GM12878 (cell line): ENCODE measurements around the gene CDK2. TPM values are rescaled to one million over a fixed set of nuclear protein-coding genes. Genes with fewer than 3 reads are reported as not detected.
A peak's percentile ranks its signal among the peaks of the same experiment; 100 is the strongest.

Experiments
- ATAC-seq: fragments of 200-7000 bp; cut with Tn5 transposase; 3 replicates; pipeline ENCODE4 v1.9.1; 2020; ENCODE audit warnings: mild to moderate bottlenecking, moderate library complexity
- BruUV-seq: library from RNA; stranded (reverse); fragments of 400-500 nt; replicated peaks from 2 replicates; lab custom pipeline; 2021; lab: Mats Ljungman, UMichigan
- CTCF ChIA-PET: fragments of 300-600 bp; sonication (Branson Sonifier 250); formaldehyde crosslinking; extraction: SDS; loops from one replicate; lab custom pipeline; 2021; ENCODE audit warnings: inconsistent platforms; lab: Yijun Ruan, JAX
- POLR2A ChIA-PET: fragments of 350-600 bp; formaldehyde crosslinking; extraction: SDS; loops from one replicate; lab custom pipeline; 2021; ENCODE audit warnings: inconsistent platforms; lab: Charles Lee
- RAD21 ChIA-PET: fragments of 300-600 bp; sonication (Branson Sonifier 250); formaldehyde crosslinking; loops from one replicate; lab custom pipeline; 2023; ENCODE audit warnings: antibody characterized with exemption; ENCODE audit not compliant: unreplicated experiment; lab: Charles Lee
- SMC1A ChIA-PET: fragments of 300-600 bp; sonication (Branson Sonifier 250); formaldehyde crosslinking; loops from one replicate; lab custom pipeline; 2023; ENCODE audit not compliant: unreplicated experiment, uncharacterized antibody; lab: Charles Lee
- DNase-seq: peaks from one replicate; pipeline ENCODE4 v3.0.0-alpha.2; 2011; ENCODE audit warnings: low read depth, low spot score
- FAIRE-seq: peaks from 3 replicates; lab custom pipeline; 2011; peaks lifted over from hg19 to GRCh38; lab: Jason Lieb, UNC
- H2AFZ ChIP-seq: 2 replicates; pipeline ENCODE4 v1.6.0; 2011; ENCODE audit warnings: low read depth, low read length, control low read depth; ENCODE audit not compliant: control insufficient read depth
- H3K27ac ChIP-seq: 2 replicates; pipeline ENCODE4 v1.5.1; 2011; ENCODE audit warnings: control low read depth; ENCODE audit not compliant: control insufficient read depth, insufficient read depth
- H3K27me3 ChIP-seq, 2 experiments: replicated peaks in 1 of 2; 2 replicates each; pipeline versions ENCODE4 v1.6.0 to v1.6.1; 2011; ENCODE audit warnings: low read length in 1 of 2; ENCODE audit not compliant: control insufficient read depth in 2 of 2, insufficient read depth in 2 of 2
- H3K36me3 ChIP-seq, 2 experiments: 2 replicates each; pipeline ENCODE4 v1.5.1; 2011; ENCODE audit warnings: low read length in 1 of 2; ENCODE audit not compliant: control insufficient read depth in 2 of 2, insufficient read depth in 2 of 2
- H3K4me1 ChIP-seq: 2 replicates; pipeline ENCODE4 v1.6.1; 2011; ENCODE audit warnings: mild to moderate bottlenecking, low read length, moderate library complexity, mixed read lengths; ENCODE audit not compliant: control insufficient read depth, insufficient read depth
- H3K4me2 ChIP-seq: 2 replicates; pipeline ENCODE4 v1.6.0; 2011; ENCODE audit warnings: control low read depth; ENCODE audit not compliant: control insufficient read depth, insufficient read depth
- H3K4me3 ChIP-seq: fragments of 200-600 bp; sonication (generic); 2 replicates; pipeline ENCODE4 v1.5.1; 2016
- H3K79me2 ChIP-seq: 2 replicates; pipeline ENCODE4 v1.6.0; 2011; ENCODE audit warnings: low read length; ENCODE audit not compliant: control insufficient read depth, insufficient read depth
- H3K9ac ChIP-seq: 2 replicates; pipeline ENCODE4 v1.8.0; 2011; ENCODE audit warnings: low read length, control low read depth, mixed read lengths; ENCODE audit not compliant: control insufficient read depth, insufficient read depth
- H3K9me3 ChIP-seq: replicated peaks from 3 replicates; pipeline ENCODE4 v1.5.1; 2011; ENCODE audit warnings: mild to moderate bottlenecking, low read length; ENCODE audit not compliant: control insufficient read depth, insufficient read depth
- H4K20me1 ChIP-seq: 2 replicates; pipeline ENCODE4 v1.6.0; 2011; ENCODE audit not compliant: control insufficient read depth, insufficient read depth
- CHD2 ChIP-seq: IDR thresholded peaks from 2 replicates; pipeline ENCODE4 v1.6.1; 2011; ENCODE audit warnings: low read depth, low read length, improper control_type of control experiment, borderline replicate concordance
- DPF2 ChIP-seq: fragments of 450-650 bp; IDR thresholded peaks from 2 replicates; pipeline ENCODE4 v1.6.1; 2017; ENCODE audit warnings: mild to moderate bottlenecking
- EGR1 ChIP-seq, 2 experiments: IDR thresholded peaks; 1 replicate in 1 of 2; 2 replicates in 1 of 2; pipeline ENCODE4 v1.6.1; 2011 to 2012; ENCODE audit warnings: low read depth in 2 of 2, low read length in 2 of 2, borderline replicate concordance in 1 of 2, mild to moderate bottlenecking in 1 of 2, moderate library complexity in 1 of 2
- ESRRA ChIP-seq: IDR thresholded peaks from 2 replicates; pipeline ENCODE4 v1.6.1; 2012; ENCODE audit warnings: mild to moderate bottlenecking, low read length, improper control_type of control experiment
- HDAC2 ChIP-seq: fragments of 200-600 bp; sonication (generic); IDR thresholded peaks from 2 replicates; pipeline ENCODE4 v1.6.1; 2017
- HDAC6 ChIP-seq: fragments of 200-600 bp; sonication (generic); IDR thresholded peaks from one replicate; pipeline ENCODE4 v1.8.0; 2017; ENCODE audit warnings: antibody characterized with exemption; ENCODE audit not compliant: unreplicated experiment
- KAT2A ChIP-seq: conservative IDR thresholded peaks from 2 replicates; pipeline ENCODE4 v1.6.1; 2011; ENCODE audit warnings: low read depth, low read length; ENCODE audit not compliant: control insufficient read depth
- LARP7 ChIP-seq: fragments of 450-650 bp; IDR thresholded peaks from 2 replicates; pipeline ENCODE4 v1.6.1; 2017; ENCODE audit warnings: mild to moderate bottlenecking
- MEF2A ChIP-seq: IDR thresholded peaks from 2 replicates; pipeline ENCODE4 v1.6.1; 2011; ENCODE audit warnings: low read depth, mild to moderate bottlenecking, low read length, moderate library complexity; ENCODE audit not compliant: insufficient read depth
- MEF2B ChIP-seq: fragments of 450-650 bp; IDR thresholded peaks from 2 replicates; pipeline ENCODE4 v1.6.1; 2018; ENCODE audit warnings: mild to moderate bottlenecking, moderate library complexity; ENCODE audit not compliant: partially characterized antibody, poor library complexity, severe bottlenecking
- MTA2 ChIP-seq: fragments of 450-650 bp; IDR thresholded peaks from 2 replicates; pipeline ENCODE4 v1.6.1; 2016; ENCODE audit warnings: low read depth, mild to moderate bottlenecking, moderate library complexity
- MXI1 ChIP-seq: fragments of 150-350 bp; IDR thresholded peaks from 2 replicates; pipeline ENCODE4 v1.6.1; 2011; ENCODE audit warnings: low read depth, mild to moderate bottlenecking, inconsistent platforms, low read length, improper control_type of control experiment
- NBN ChIP-seq: fragments of 450-650 bp; IDR thresholded peaks from 2 replicates; pipeline ENCODE4 v1.6.1; 2016
- NFYA ChIP-seq: IDR thresholded peaks from 2 replicates; pipeline ENCODE4 v1.6.1; 2011; ENCODE audit warnings: low read depth, mild to moderate bottlenecking, low read length, improper control_type of control experiment, borderline replicate concordance
- PAX5 ChIP-seq: IDR thresholded peaks from 2 replicates; pipeline ENCODE4 v1.6.1; 2011; ENCODE audit warnings: low read depth, low read length, borderline replicate concordance
- PBX3 ChIP-seq: IDR thresholded peaks from 2 replicates; pipeline ENCODE4 v1.6.1; 2011; ENCODE audit warnings: mild to moderate bottlenecking, low read depth, low read length, moderate library complexity; ENCODE audit not compliant: insufficient replicate concordance
- RELA ChIP-seq: fragments of 450-650 bp; IDR thresholded peaks from 2 replicates; pipeline ENCODE4 v1.8.0; 2014; ENCODE audit warnings: borderline replicate concordance; ENCODE audit not compliant: partially characterized antibody
- RFX5 ChIP-seq: IDR thresholded peaks from 2 replicates; pipeline ENCODE4 v1.6.1; 2011; ENCODE audit warnings: low read depth, low read length, improper control_type of control experiment
- RUNX3 ChIP-seq: IDR thresholded peaks from 2 replicates; pipeline ENCODE4 v1.6.1; 2012; ENCODE audit warnings: low read length, inconsistent platforms
- SIX5 ChIP-seq: IDR thresholded peaks from 2 replicates; pipeline ENCODE4 v1.6.1; 2011; ENCODE audit warnings: mild to moderate bottlenecking, low read depth, low read length, moderate library complexity; ENCODE audit not compliant: severe bottlenecking
- SP1 ChIP-seq: IDR thresholded peaks from one replicate; pipeline ENCODE4 v1.6.1; 2011; ENCODE audit warnings: low read depth, low read length
- SRF ChIP-seq, 2 experiments: IDR thresholded peaks; 2 replicates each; pipeline ENCODE4 v1.6.1; 2011; ENCODE audit warnings: low read depth in 2 of 2, low read length in 2 of 2, mild to moderate bottlenecking in 1 of 2, moderate library complexity in 1 of 2
- WRNIP1 ChIP-seq: IDR thresholded peaks from 2 replicates; pipeline ENCODE4 v1.6.1; 2011; ENCODE audit warnings: low read depth, low read length, improper control_type of control experiment, borderline replicate concordance
- YBX1 ChIP-seq: fragments of 450-650 bp; IDR thresholded peaks from 2 replicates; pipeline ENCODE4 v1.6.1; 2016; ENCODE audit warnings: antibody characterized with exemption
- ZNF274 ChIP-seq: IDR thresholded peaks from one replicate; pipeline ENCODE4 v1.8.0; 2011; ENCODE audit not compliant: insufficient read length, insufficient read depth
- ZZZ3 ChIP-seq: IDR thresholded peaks from 2 replicates; pipeline ENCODE4 v1.6.1; 2011; ENCODE audit warnings: low read depth; ENCODE audit not compliant: control insufficient read depth, insufficient read length
- WGBS: methylation state at CpG from one replicate; pipeline ENCODE4 v1.1.6; 2016; ENCODE audit warnings: low lambda C conversion rate; ENCODE audit not compliant: insufficient replicate concordance, insufficient coverage; ENCODE audit errors: missing lambda C conversion rate; 5-methylcytosine and 5-hydroxymethylcytosine counted together
- in situ Hi-C: fragments of 300-500 bp; cut with MboI; formaldehyde crosslinking; loops from 9 replicates; pipeline ENCODE4 v1.14.3; 2018; ENCODE audit warnings: mixed read lengths
- intact Hi-C: fragments of 100-400 bp; cut with micrococcal nuclease; formaldehyde crosslinking; loops from one replicate; pipeline ENCODE4 v1.14.2; 2022; ENCODE audit not compliant: unreplicated experiment
- polyA plus RNA-seq, 11 experiments: library from polyadenylated mRNA; depleted of rRNA in 4 of 11; unstranded in 6 of 11; stranded (reverse) in 5 of 11; fragments of >200 nt; fragmentation: Nextera tagmentation in 4 of 11; fragmentation: Illumina TruSeq in 1 of 11; extraction: Ambion mirVana in 4 of 11; extraction: Trizol in 1 of 11; gene quantifications; 1 replicate in 1 of 11; 2 replicates in 10 of 11; pipeline versions ENCODE4 v1.2.1 to v1.2.3, GENCODE V29; 2011 to 2016; ENCODE audit warnings: inconsistent platforms in 2 of 11, missing spikeins in 2 of 11, low read depth in 1 of 11
- total RNA-seq, 4 experiments: library from RNA; depleted of rRNA in 3 of 4; stranded (reverse); fragments of >200 nt in 3 of 4; fragmentation: Illumina TruSeq in 1 of 4; extraction: Trizol in 1 of 4; gene quantifications; 2 replicates each; pipeline versions ENCODE4 v1.2.1 to v1.2.3, GENCODE V29; 2013 to 2021

The CDK2 gene
- total and polyA plus RNA-seq, 10 of the 15 experiments (the other 5 are each of a cell fraction or from before 2014, with no cell fraction given): 13.1 to 138 (median 82.2) TPM

GRCh38 chr12:55972911-55973598, 6.4 kb downstream of the CDK2 start:
- H2AFZ ChIP-seq: peak overlapping the region; percentile 88
- in situ Hi-C loops: no loop called here
- no peak for TF ChIP-seq YBX1
- no peak for TF ChIP-seq SIX5
- TF ChIP-seq HDAC6: no peak
- TF ChIP-seq EGR1 (IDR thresholded peaks at IDR 0.05; ENCODE audit: borderline replicate concordance in 1 of 2, low read depth in 2 of 2, low read length in 2 of 2): no peak
- TF ChIP-seq RFX5: no peak
- no peak for TF ChIP-seq MEF2A
- TF ChIP-seq SRF (IDR thresholded peaks at IDR 0.05; ENCODE audit: low read depth in 2 of 2, low read length in 2 of 2): no peak
- no peak for TF ChIP-seq MEF2B
- TF ChIP-seq ZZZ3: no peak
- TF ChIP-seq PAX5: 0 out of 2 replicates have a peak, but pooled peaks have one; percentile 34
- TF ChIP-seq CHD2: no peak
- TF ChIP-seq WRNIP1: no peak
- peak; percentile 23; the same call in 1 of the 2 replicates for TF ChIP-seq MTA2
- no peak for TF ChIP-seq NFYA
- TF ChIP-seq RUNX3: peak; percentile 72
- no peak for TF ChIP-seq RELA
- no peak for TF ChIP-seq KAT2A
- TF ChIP-seq ZNF274: no peak
- TF ChIP-seq MXI1: 0 out of 2 replicates have a peak, but pooled peaks have one; percentile 19
- no peak for TF ChIP-seq HDAC2
- no peak for TF ChIP-seq SP1
- TF ChIP-seq LARP7: no peak
- no peak for TF ChIP-seq PBX3
- TF ChIP-seq NBN: peak; percentile 98
- no peak for TF ChIP-seq DPF2
- TF ChIP-seq ESRRA: no peak

More at GRCh38 chr12:55972911-55973598, 6.4 kb downstream of the CDK2 start:
- no peaks in the 10 kb centered on the region for H4K20me1 ChIP-seq
- peak overlapping the region; percentile 82 for H3K4me3 ChIP-seq
- ATAC-seq (peak; percentile 14), DNase-seq (no peak), FAIRE-seq (no peak)
- POLR2A ChIA-PET: interaction anchor here (0.6 to 3.6 kb wide), 30 partner anchors 11 to 250 kb away, joined by 3 to 85 read pairs (median 8); partner anchors contain the start of genes CD63, DGKA, DNAJC14 and ESYT1
- peaks cover 5% of the 10 kb centered on the region; the same call in 1 of the 2 replicates for H3K4me1 ChIP-seq
- TSS peak; percentile 98 for BruUV-seq
- peak overlapping the region; percentile 79 for H3K27ac ChIP-seq
- CTCF ChIA-PET: interaction anchor here (0.9 to 3.1 kb wide), 14 partner anchors 10 to 235 kb away, joined by 3 to 55 read pairs (median 7); partner anchors contain the start of genes ORMDL2, PYM1 and SUOX
- H3K4me2 ChIP-seq: peak overlapping the region; percentile 80
- peak overlapping the region; percentile 78 for H3K9ac ChIP-seq
- H3K36me3 ChIP-seq: peaks cover 0 to 11% of the 10 kb centered on the region in 2 experiments
- RAD21 ChIA-PET: interaction anchor here (0.6 to 3.5 kb wide), 24 partner anchors 12 to 686 kb away, joined by 3 to 56 read pairs (median 4); partner anchors contain the start of genes CD63, DGKA, DNAJC14 and ESYT1
- SMC1A ChIA-PET: interaction anchor here (0.5 to 2.9 kb wide), 16 partner anchors 10 to 264 kb away, joined by 3 to 37 read pairs (median 4); partner anchors contain the start of genes DNAJC14, ORMDL2, SARNP and SUOX
- H3K9me3 ChIP-seq: no peaks in the 10 kb centered on the region
- intact Hi-C loops: loop anchor here (1.0 to 5.0 kb wide), 4 partner anchors 42 to 474 kb away; partner anchors contain the start of genes DGKA, DNAJC14, RPS26 and TIMELESS
- under 1% methylated on average over 18 of the region's 18 CpGs for WGBS
- peaks cover 51% of the 10 kb centered on the region for H3K79me2 ChIP-seq
- H3K27me3 ChIP-seq: no peaks in the 10 kb centered on the region
